T-helper 1 cell treated with Interleukin-12 subunit alpha and Interleukin-12 subunit beta and Interleukin-4 antibody, amounts not matched to agents 30 μg/mL and 1 μg/mL, for 36 hours (primary cell): Measurements from ENCODE around the gene C1orf35.

ENCODE experiments used
- H3K27ac Mint-ChIP-seq: one replicate; pipeline ENCODE4 v1.8.0; 2021; ENCODE audit warnings: mild to moderate bottlenecking, mixed read lengths
- H3K27me3 Mint-ChIP-seq: one replicate; pipeline ENCODE4 v1.8.0; 2021; ENCODE audit warnings: low read depth, mixed read lengths
- H3K36me3 Mint-ChIP-seq: one replicate; pipeline ENCODE4 v1.8.0; 2021; ENCODE audit warnings: low read depth, mixed read lengths
- H3K4me1 Mint-ChIP-seq: one replicate; pipeline ENCODE4 v1.8.0; 2021; ENCODE audit warnings: low read depth, mixed read lengths
- H3K4me3 Mint-ChIP-seq: one replicate; pipeline ENCODE4 v1.8.0; 2021; ENCODE audit warnings: mild to moderate bottlenecking, moderate library complexity, mixed read lengths
- H3K9me3 Mint-ChIP-seq: one replicate; pipeline ENCODE4 v1.8.0; 2021; ENCODE audit warnings: mixed read lengths

Gene C1orf35

GRCh38 chr1:228077565-228078330, 25.4 kb downstream of the C1orf35 start:
- no peak overlapping the region for H3K27ac Mint-ChIP-seq
- no peak overlapping the region for H3K4me3 Mint-ChIP-seq
- H3K36me3 Mint-ChIP-seq = no peaks in the 10 kb centered on the region
- H3K4me1 Mint-ChIP-seq = peaks cover 8% of the 10 kb centered on the region
- no peaks in the 10 kb centered on the region for H3K27me3 Mint-ChIP-seq
- no peaks in the 10 kb centered on the region for H3K9me3 Mint-ChIP-seq

DNA sequence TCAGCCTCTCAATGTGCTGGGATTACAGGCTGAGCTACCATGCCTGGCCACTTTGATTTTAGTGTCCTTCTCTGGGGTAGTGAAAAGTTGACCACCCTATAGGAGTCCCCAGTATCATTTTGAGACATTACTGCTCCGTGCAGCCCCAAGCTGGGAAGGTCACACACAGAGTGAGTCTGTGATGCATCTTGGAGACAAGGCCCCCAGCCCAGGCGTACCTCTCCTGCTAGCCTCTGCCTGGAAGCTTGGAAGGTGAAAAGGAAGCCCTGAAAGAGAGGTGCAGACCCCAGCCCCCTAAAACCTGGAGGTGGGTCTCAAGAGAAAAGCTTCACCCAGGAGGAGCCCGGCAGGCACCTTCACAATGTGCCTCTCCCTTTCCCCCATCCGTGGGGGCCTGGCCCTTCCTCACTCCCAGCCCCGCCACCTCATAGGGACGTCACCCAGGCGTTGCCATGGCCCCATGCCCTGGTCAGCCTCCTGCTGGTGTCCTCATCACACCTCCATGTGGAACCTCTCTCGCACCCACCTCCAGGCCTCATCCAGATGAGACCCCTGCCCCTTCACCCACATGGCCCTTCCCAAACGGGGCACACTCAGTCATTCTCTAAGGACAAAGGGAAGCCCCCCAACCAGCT, 26.2 kb downstream of the C1orf35 start:
- H3K4me3 Mint-ChIP-seq = no peak overlapping the region
- H3K36me3 Mint-ChIP-seq = no peaks in the 10 kb centered on the region
- peaks cover 8% of the 10 kb centered on the region for H3K4me1 Mint-ChIP-seq
- H3K27me3 Mint-ChIP-seq = no peaks in the 10 kb centered on the region
- no peaks in the 10 kb centered on the region for H3K9me3 Mint-ChIP-seq
- no peak overlapping the region for H3K27ac Mint-ChIP-seq

DNA sequence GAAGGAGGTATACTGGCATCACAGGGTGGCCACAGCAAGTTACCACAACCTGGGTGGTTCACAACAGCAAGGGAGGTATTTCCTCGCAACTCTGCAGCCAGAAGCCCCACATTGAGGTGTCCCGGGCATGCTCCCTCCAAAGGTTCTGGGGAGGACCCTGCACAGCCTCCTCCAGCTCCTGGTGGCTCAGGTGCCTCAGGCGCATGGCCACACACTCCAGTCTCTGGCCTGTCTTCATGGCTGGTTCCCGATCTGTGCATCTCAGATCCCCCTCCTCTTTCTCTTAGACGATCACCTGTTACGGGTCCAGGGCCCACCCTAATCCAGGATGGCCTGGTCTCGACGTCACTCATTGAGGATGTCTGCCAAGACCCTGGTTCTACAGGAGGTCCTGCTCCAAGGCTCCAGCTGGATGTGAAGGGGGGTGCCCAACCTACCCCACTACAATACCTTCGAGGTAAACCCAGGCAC, 27.3 kb downstream of the C1orf35 start:
- no peaks in the 10 kb centered on the region for H3K27me3 Mint-ChIP-seq
- no peaks in the 10 kb centered on the region for H3K9me3 Mint-ChIP-seq
- H3K27ac Mint-ChIP-seq = no peak overlapping the region
- H3K4me1 Mint-ChIP-seq = peaks cover 4% of the 10 kb centered on the region
- no peaks in the 10 kb centered on the region for H3K36me3 Mint-ChIP-seq
- H3K4me3 Mint-ChIP-seq = no peak overlapping the region

GRCh38 chr1:228074954-228075730, 28.0 kb downstream of the C1orf35 start:
- Mint-ChIP-seq H3K36me3 (no peaks in the 10 kb centered on the region), H3K4me1 (peaks cover under 1% of the 10 kb centered on the region), H3K27me3 (no peaks in the 10 kb centered on the region), H3K4me3 (no peak overlapping the region), H3K27ac (no peak overlapping the region), H3K9me3 (no peaks in the 10 kb centered on the region)

DNA sequence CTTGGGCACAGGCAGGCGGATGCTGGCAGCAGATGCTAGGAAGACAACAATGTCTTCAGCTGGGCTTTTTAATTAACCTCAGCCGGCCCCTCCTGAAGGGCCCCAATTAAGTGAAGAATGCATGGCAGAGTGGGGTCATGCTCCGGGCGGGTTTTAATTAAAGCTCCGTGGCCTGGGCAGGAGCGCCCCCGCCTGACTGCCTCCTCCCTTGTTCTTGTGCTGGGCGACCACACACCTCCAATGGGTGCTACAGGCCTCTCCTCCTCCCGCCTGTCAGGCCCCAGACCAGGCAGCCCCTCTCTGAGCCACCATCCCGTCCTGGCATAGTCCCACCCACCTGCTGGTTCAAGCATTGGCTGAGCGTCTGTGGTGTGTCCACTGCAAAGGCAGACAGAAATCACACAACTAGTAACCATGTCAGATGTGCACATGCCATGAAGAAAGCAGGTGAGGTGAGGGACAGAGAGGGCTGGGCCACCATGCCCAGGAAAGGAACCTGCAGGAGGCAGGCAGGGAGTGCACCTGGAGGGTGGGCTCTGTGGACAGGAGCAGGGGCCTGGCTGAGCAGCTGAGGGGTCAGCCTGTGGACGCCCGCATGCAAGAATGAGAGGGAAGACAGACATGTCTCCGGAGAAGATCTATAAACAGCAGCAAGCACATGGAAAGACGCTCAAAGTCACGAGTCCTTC, 29.1 kb downstream of the C1orf35 start:
- no peaks in the 10 kb centered on the region for H3K9me3 Mint-ChIP-seq
- H3K27ac Mint-ChIP-seq = no peak overlapping the region
- H3K4me1 Mint-ChIP-seq = no peaks in the 10 kb centered on the region
- H3K27me3 Mint-ChIP-seq = no peaks in the 10 kb centered on the region
- H3K36me3 Mint-ChIP-seq = no peaks in the 10 kb centered on the region
- no peak overlapping the region for H3K4me3 Mint-ChIP-seq

DNA sequence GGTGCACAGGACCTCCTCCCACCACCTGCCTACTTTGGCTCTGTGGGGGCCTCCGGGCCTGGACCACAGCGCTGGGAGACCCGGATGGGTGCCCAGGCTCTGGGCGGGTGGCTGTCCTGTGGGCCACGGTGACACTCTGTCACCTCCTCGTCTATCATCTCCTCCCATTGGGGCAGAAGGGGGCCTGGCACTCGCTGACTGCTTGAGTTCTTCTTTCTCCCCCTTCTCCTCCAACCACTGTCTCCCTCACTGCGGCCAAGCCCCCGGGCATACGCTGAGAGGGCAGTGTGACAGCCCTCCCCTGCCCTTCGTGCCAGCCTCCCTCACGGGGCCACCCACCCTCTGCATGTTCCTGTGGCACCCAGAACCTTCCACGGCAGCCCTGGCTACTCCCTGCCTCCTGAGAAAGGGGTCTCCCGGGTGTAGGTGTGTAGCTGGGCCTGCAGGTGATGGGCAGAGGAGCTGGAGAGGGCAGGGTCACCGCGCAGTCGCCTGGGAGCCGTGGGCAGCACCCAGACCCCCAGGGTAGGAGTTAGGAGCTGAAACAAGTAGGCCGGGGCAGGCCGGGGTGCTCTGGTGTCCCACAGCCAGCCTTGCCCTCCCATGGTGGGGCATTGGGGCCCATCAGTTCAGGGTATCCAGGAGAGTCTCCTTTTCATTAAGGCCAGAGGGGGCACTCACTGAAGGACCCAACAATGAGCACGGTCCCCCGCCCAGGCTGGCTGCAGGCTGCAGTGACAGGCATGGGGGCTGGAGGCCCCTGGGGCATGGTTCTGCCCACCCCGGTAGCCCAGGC, 29.9 kb downstream of the C1orf35 start:
- no peak overlapping the region for H3K4me3 Mint-ChIP-seq
- H3K4me1 Mint-ChIP-seq = no peaks in the 10 kb centered on the region
- no peaks in the 10 kb centered on the region for H3K9me3 Mint-ChIP-seq
- H3K36me3 Mint-ChIP-seq = no peaks in the 10 kb centered on the region
- no peaks in the 10 kb centered on the region for H3K27me3 Mint-ChIP-seq
- H3K27ac Mint-ChIP-seq = no peak overlapping the region

- H3K4me3 Mint-ChIP-seq = no peak overlapping the region
- H3K27ac Mint-ChIP-seq = no peak overlapping the region
- H3K9me3 Mint-ChIP-seq = no peaks in the 10 kb centered on the region
- H3K27me3 Mint-ChIP-seq = no peaks in the 10 kb centered on the region
- H3K36me3 Mint-ChIP-seq = no peaks in the 10 kb centered on the region
- no peaks in the 10 kb centered on the region for H3K4me1 Mint-ChIP-seq
These were observed 30.5 kb downstream of the C1orf35 start for GRCh38 chr1:228072658-228073043.

GRCh38 chr1:228071839-228072657, 31.1 kb downstream of the C1orf35 start:
- Mint-ChIP-seq H3K27me3 (no peaks in the 10 kb centered on the region), H3K27ac (no peak overlapping the region), H3K36me3 (no peaks in the 10 kb centered on the region), H3K9me3 (no peaks in the 10 kb centered on the region), H3K4me1 (no peaks in the 10 kb centered on the region), H3K4me3 (no peak overlapping the region)

- no peak overlapping the region for H3K27ac Mint-ChIP-seq
- peaks cover 5% of the 10 kb centered on the region for H3K27me3 Mint-ChIP-seq
- no peaks in the 10 kb centered on the region for H3K4me1 Mint-ChIP-seq
- H3K4me3 Mint-ChIP-seq = no peak overlapping the region
- H3K9me3 Mint-ChIP-seq = no peaks in the 10 kb centered on the region
- H3K36me3 Mint-ChIP-seq = no peaks in the 10 kb centered on the region
These were observed 32.3 kb downstream of the C1orf35 start for GRCh38 chr1:228070851-228071250.

GRCh38 chr1:228070173-228070572, 33.0 kb downstream of the C1orf35 start:
- Mint-ChIP-seq H3K4me1 (no peaks in the 10 kb centered on the region), H3K27me3 (peaks cover 5% of the 10 kb centered on the region), H3K4me3 (no peak overlapping the region), H3K9me3 (no peaks in the 10 kb centered on the region), H3K36me3 (no peaks in the 10 kb centered on the region), H3K27ac (no peak overlapping the region)

- no peaks in the 10 kb centered on the region for H3K4me1 Mint-ChIP-seq
- no peak overlapping the region for H3K27ac Mint-ChIP-seq
- H3K9me3 Mint-ChIP-seq = no peaks in the 10 kb centered on the region
- peaks cover 5% of the 10 kb centered on the region for H3K27me3 Mint-ChIP-seq
- H3K36me3 Mint-ChIP-seq = no peaks in the 10 kb centered on the region
- no peak overlapping the region for H3K4me3 Mint-ChIP-seq
These were observed 34.8 kb downstream of the C1orf35 start for GRCh38 chr1:228068359-228068758.

GRCh38 chr1:228066891-228067654, 36.1 kb downstream of the C1orf35 start:
- Mint-ChIP-seq H3K4me3 (no peak overlapping the region), H3K36me3 (no peaks in the 10 kb centered on the region), H3K9me3 (no peaks in the 10 kb centered on the region), H3K27ac (no peak overlapping the region), H3K27me3 (peaks cover 5% of the 10 kb centered on the region), H3K4me1 (no peaks in the 10 kb centered on the region)

DNA sequence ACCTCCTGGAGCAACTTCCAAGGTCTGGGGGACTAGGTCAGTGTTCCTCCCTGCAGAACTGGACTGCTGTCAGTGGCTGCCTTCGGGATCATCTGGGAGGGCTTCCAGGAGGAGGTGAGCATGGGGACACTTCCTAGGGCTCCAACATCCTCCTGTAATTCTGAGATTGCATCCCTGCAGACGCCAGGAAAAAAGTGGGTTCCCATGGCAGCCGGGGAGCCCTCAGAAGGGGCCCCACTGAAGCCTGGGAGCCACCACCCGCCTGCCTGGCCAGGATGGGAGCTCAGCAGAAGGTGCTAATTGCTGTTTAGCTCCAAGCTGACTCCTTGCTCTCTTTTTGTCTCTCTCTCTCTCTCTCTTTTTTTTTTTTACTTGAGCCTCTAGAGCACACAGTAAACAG, 36.7 kb downstream of the C1orf35 start:
- Mint-ChIP-seq H3K4me3 (no peak overlapping the region), H3K9me3 (no peaks in the 10 kb centered on the region), H3K27ac (no peak overlapping the region), H3K4me1 (no peaks in the 10 kb centered on the region), H3K27me3 (peaks cover 6% of the 10 kb centered on the region), H3K36me3 (no peaks in the 10 kb centered on the region)
